Liver (tissue), 3 donors: ENCODE data around the gene NRG3.

Source experiments
- ATF3 ChIP-seq: IDR thresholded peaks from 2 replicates; pipeline ENCODE4 v1.6.1; 2016; ENCODE audit warnings: antibody characterized with exemption
- CTCF ChIP-seq: fragments of 150-350 bp; IDR thresholded peaks from 2 replicates; pipeline ENCODE4 v1.5.1; 2017; ENCODE audit warnings: improper control_type of control experiment, low read depth, low read length; ENCODE audit not compliant: missing input control
- FOXA1 ChIP-seq: IDR thresholded peaks from 2 replicates; pipeline ENCODE4 v1.6.1; 2016; ENCODE audit warnings: antibody characterized with exemption
- HNF4A ChIP-seq, 2 donors: conservative IDR thresholded peaks; 2 replicates each; pipeline ENCODE4 v1.6.1; 2016; ENCODE audit warnings: antibody characterized with exemption in 2 of 2, mild to moderate bottlenecking in 2 of 2
- JUND ChIP-seq, 2 donors: IDR thresholded peaks; 2 replicates each; pipeline ENCODE4 v1.6.1; 2016; ENCODE audit warnings: antibody characterized with exemption in 2 of 2
- MAX ChIP-seq: IDR thresholded peaks from 2 replicates; pipeline ENCODE4 v1.6.1; 2016; ENCODE audit warnings: antibody characterized with exemption
- RAD21 ChIP-seq, 2 donors: IDR thresholded peaks; 2 replicates each; pipeline ENCODE4 v1.6.1; 2016; ENCODE audit warnings: antibody characterized with exemption in 2 of 2, mild to moderate bottlenecking in 2 of 2
- REST ChIP-seq: IDR thresholded peaks from 2 replicates; pipeline ENCODE4 v1.6.1; 2016; ENCODE audit warnings: antibody characterized with exemption, mild to moderate bottlenecking
- RXRA ChIP-seq, 2 donors: IDR thresholded peaks; 2 replicates each; pipeline ENCODE4 v1.6.1; 2017 to 2018; ENCODE audit warnings: antibody characterized with exemption in 2 of 2, mild to moderate bottlenecking in 1 of 2
- TAF1 ChIP-seq: conservative IDR thresholded peaks from 2 replicates; pipeline ENCODE4 v1.6.1; 2016; ENCODE audit warnings: antibody characterized with exemption, mild to moderate bottlenecking
- ZBTB33 ChIP-seq: IDR thresholded peaks from 2 replicates; pipeline ENCODE4 v1.6.1; 2016; ENCODE audit warnings: antibody characterized with exemption
- donor health status: healthy.
- donor health status: healthy.

GRCh38 chr10:82982110-82982608 is 1107.2 kb downstream of the NRG3 start:
- no peak for TF ChIP-seq RXRA (IDR thresholded peaks at IDR 0.05)
- no peak for TF ChIP-seq CTCF
- TF ChIP-seq TAF1, result no peak
- no peak for TF ChIP-seq FOXA1
- TF ChIP-seq MAX, result no peak
- no peak for TF ChIP-seq RAD21 (IDR thresholded peaks at IDR 0.05)
- TF ChIP-seq ATF3, result no peak
- no peak for TF ChIP-seq ZBTB33
- TF ChIP-seq HNF4A (conservative IDR thresholded peaks at IDR 0.05), result no peak
- no peak for TF ChIP-seq REST
- no peak for TF ChIP-seq JUND (IDR thresholded peaks at IDR 0.05)
